Neural progenitor cell (in vitro differentiated cells): ENCODE data around the gene GRID1.

Experiments
- EZH2 ChIP-seq: fragments of 200-600 bp; sonication (generic); IDR thresholded peaks from 2 replicates; pipeline ENCODE4 v1.6.1; 2017; ENCODE audit warnings: antibody characterized with exemption, mild to moderate bottlenecking, moderate library complexity
- EZH2phosphoT487 ChIP-seq: fragments of 200-600 bp; sonication (generic); IDR thresholded peaks from 2 replicates; pipeline ENCODE4 v1.6.1; 2017; ENCODE audit warnings: antibody characterized with exemption
- TF ChIP-seq, protein P1 (sequence below): fragments of 200-600 bp; sonication (generic); IDR thresholded peaks from 2 replicates; pipeline ENCODE4 v1.5.1; 2017; ENCODE audit warnings: antibody characterized with exemption, mild to moderate bottlenecking

DNA sequence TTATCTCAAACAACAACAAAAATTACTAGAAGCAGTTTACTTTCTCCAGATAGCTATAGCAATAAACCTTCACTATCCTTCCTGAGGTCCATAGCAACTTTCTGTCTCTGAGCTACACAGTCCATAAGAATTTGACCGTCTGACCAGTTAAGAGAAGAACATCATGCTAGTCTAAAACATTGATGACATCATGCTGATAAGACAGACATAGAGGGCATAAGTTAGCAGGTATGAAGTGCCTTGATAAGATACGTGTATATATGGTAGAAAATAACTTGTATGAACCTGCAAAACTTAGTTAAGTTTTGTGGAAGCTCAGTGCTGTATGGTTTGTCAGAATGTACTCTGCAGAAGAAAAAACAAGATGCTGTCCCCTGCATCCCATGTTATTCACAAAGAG, 353.0 kb downstream of the GRID1 start:
- TF ChIP-seq, protein P1, sequence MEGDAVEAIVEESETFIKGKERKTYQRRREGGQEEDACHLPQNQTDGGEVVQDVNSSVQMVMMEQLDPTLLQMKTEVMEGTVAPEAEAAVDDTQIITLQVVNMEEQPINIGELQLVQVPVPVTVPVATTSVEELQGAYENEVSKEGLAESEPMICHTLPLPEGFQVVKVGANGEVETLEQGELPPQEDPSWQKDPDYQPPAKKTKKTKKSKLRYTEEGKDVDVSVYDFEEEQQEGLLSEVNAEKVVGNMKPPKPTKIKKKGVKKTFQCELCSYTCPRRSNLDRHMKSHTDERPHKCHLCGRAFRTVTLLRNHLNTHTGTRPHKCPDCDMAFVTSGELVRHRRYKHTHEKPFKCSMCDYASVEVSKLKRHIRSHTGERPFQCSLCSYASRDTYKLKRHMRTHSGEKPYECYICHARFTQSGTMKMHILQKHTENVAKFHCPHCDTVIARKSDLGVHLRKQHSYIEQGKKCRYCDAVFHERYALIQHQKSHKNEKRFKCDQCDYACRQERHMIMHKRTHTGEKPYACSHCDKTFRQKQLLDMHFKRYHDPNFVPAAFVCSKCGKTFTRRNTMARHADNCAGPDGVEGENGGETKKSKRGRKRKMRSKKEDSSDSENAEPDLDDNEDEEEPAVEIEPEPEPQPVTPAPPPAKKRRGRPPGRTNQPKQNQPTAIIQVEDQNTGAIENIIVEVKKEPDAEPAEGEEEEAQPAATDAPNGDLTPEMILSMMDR = no peak
- TF ChIP-seq EZH2 (no peak), EZH2phosphoT487 (no peak)
